DMS79 (cell line): ENCODE results near the gene GMPR.

ENCODE experiments used
- DNase-seq: peaks from one replicate; lab custom pipeline; 2025; lab: John Stamatoyannopoulos, UW

Gene GMPR

GRCh38 chr6:16327777-16328325 lies 89.5 kb downstream of the GMPR start:
- no peak for DNase-seq

- no peak for DNase-seq
These were observed 90.8 kb downstream of the GMPR start for GRCh38 chr6:16329233-16329632.

- no peak for DNase-seq
These were observed 93.2 kb downstream of the GMPR start for GRCh38 chr6:16331384-16332174.

- DNase-seq: peak; percentile 5
These were observed 93.8 kb downstream of the GMPR start for GRCh38 chr6:16332175-16332542.

GRCh38 chr6:16333580-16333979 lies 95.2 kb downstream of the GMPR start:
- DNase-seq: no peak

- DNase-seq: no peak
These were observed 96.3 kb downstream of the GMPR start for GRCh38 chr6:16334671-16335070.

- DNase-seq: no peak
These were observed 96.8 kb downstream of the GMPR start for GRCh38 chr6:16335176-16335575.

GRCh38 chr6:16336056-16336818 lies 97.8 kb downstream of the GMPR start:
- DNase-seq: no peak

GRCh38 chr6:16336911-16337294 lies 98.5 kb downstream of the GMPR start:
- DNase-seq: no peak

GRCh38 chr6:16337295-16337975 lies 99.0 kb downstream of the GMPR start:
- no peak for DNase-seq

- no peak for DNase-seq
These were observed 100.3 kb downstream of the GMPR start for GRCh38 chr6:16338577-16339264.

- no peak for DNase-seq
These were observed 100.8 kb downstream of the GMPR start for GRCh38 chr6:16339265-16339587.

- DNase-seq: no peak
These were observed 105.2 kb downstream of the GMPR start for GRCh38 chr6:16343593-16343992.

- DNase-seq: no peak
These were observed 106.4 kb downstream of the GMPR start for GRCh38 chr6:16344756-16345155.
